ENCODE measurements around the gene NOL7. TPM values are rescaled to one million over a fixed set of nuclear protein-coding genes. Genes with fewer than 3 reads are reported as not detected.

The NOL7 gene
- total and polyA plus RNA-seq, 9 of the 15 experiments (the other 6 are each of a cell fraction or from before 2014, with no cell fraction given): 19.4 to 235 (median 157) TPM

- no peak for TF ChIP-seq FOXK1 (CRISPR knock-in tag; IDR thresholded peaks at IDR 0.05; ENCODE audit: borderline replicate concordance)
- TF ChIP-seq CC2D1A (IDR thresholded peaks at IDR 0.05): no peak
- TF ChIP-seq TCF7L2 (IDR thresholded peaks at IDR 0.05; ENCODE audit: low read depth, low read length): no peak
- TF ChIP-seq SNAPC5 (CRISPR knock-in tag; IDR thresholded peaks at IDR 0.05): no peak
- TF ChIP-seq SIRT6 (IDR thresholded peaks at IDR 0.05; ENCODE audit: low read depth, low read length): no peak
- no peak for TF ChIP-seq NUFIP1 (IDR thresholded peaks at IDR 0.05; ENCODE audit: partially characterized antibody)
- no peak for TF ChIP-seq CHAMP1 (IDR thresholded peaks at IDR 0.05)
Measured at GRCh38 chr6:13649393-13649792, 34.3 kb downstream of the NOL7 start (continued).

- DNase-seq (ENCODE audit: extremely low read depth in 1 of 4, low spot score in 3 of 4) (peak in 1 of 4 experiments; percentile 43), ATAC-seq (peak; percentile 68), FAIRE-seq (no peak)
- H2AFZ ChIP-seq (ENCODE audit: low read depth, low read length): no peak overlapping the region
- intact Hi-C loops (cut with micrococcal nuclease) (no loop called here), in situ Hi-C loops (cut with MboI) (no loop called here)
- no peaks in the 10 kb centered on the region for H3K9me3 ChIP-seq (replicated peaks; ENCODE audit: control insufficient read depth, insufficient read depth, low read depth, low read length)
- H3K79me2 ChIP-seq (ENCODE audit: control insufficient read depth, insufficient read depth, low read length): peaks cover 57% of the 10 kb centered on the region
- H3K4me1 ChIP-seq (replicated peaks in 1 of 2; ENCODE audit: control insufficient read depth in 2 of 2, insufficient read depth in 2 of 2, low read length in 2 of 2): peaks cover 0 to 5% of the 10 kb centered on the region in 2 experiments; a peak in 1 of 5 replicates
- 58% methylated on average over 2 of the region's 2 CpGs for WGBS (ENCODE audit: insufficient coverage, low coverage, missing lambda C conversion rate)
- H3K27ac ChIP-seq (ENCODE audit: extremely low read depth, low read depth, low read length): peak overlapping the region; percentile 8; the same call in 1 of the 3 replicates
- no peaks in the 10 kb centered on the region for H3K9me1 ChIP-seq (ENCODE audit: control insufficient read depth, insufficient read depth, low read length)
- no peaks in the 10 kb centered on the region for H3K27me3 ChIP-seq (ENCODE audit: control insufficient read depth in 2 of 2, insufficient read depth in 2 of 2, low read length in 2 of 2)
- CTCF ChIA-PET (ENCODE audit: low intra/inter-chr PET ratio): no interaction called here
- POLR2A ChIA-PET: interaction anchor here (0.9 to 1.7 kb wide), 4 partner anchors 8 to 38 kb away, joined by 3 to 4 read pairs (median 4); partner anchors contain the start of gene NOL7
- no peak overlapping the region for H3K9ac ChIP-seq (ENCODE audit: insufficient read depth in 1 of 2, low read depth in 2 of 2, low read length in 2 of 2)
- peaks cover 58% of the 10 kb centered on the region for H3K36me3 ChIP-seq (ENCODE audit: control insufficient read depth, insufficient read depth, low read length)
- no peaks in the 10 kb centered on the region for H4K20me1 ChIP-seq (replicated peaks; ENCODE audit: control insufficient read depth, insufficient read depth, low read length)
- H3K4me3 ChIP-seq: no peak overlapping the region
- no TSS peak for BruUV-seq (replicated peaks)
- no peak overlapping the region for H3K4me2 ChIP-seq (ENCODE audit: insufficient read depth, low read length)
- no peak for TF ChIP-seq E4F1 (CRISPR knock-in tag; IDR thresholded peaks at IDR 0.05; ENCODE audit: borderline replicate concordance)
- no peak for TF ChIP-seq KDM4B (IDR thresholded peaks at IDR 0.05; ENCODE audit: borderline replicate concordance in 2 of 2, low read depth in 1 of 2)
- TF ChIP-seq TAF9B (IDR thresholded peaks at IDR 0.05; ENCODE audit: partially characterized antibody): no peak
- TF ChIP-seq MAZ (CRISPR knock-in tag; conservative IDR thresholded peaks at IDR 0.05 in 1 of 2, IDR thresholded peaks at IDR 0.05 in 1 of 2): 0 out of 4 replicates have a peak, but pooled peaks of 1 of the 2 experiments have one; percentile 14
- no peak for TF ChIP-seq ZNF707 (CRISPR knock-in tag; conservative IDR thresholded peaks at IDR 0.05)
- TF ChIP-seq SMAD3 (CRISPR knock-in tag; conservative IDR thresholded peaks at IDR 0.05): no peak
- TF ChIP-seq ATF4 (CRISPR knock-in tag; IDR thresholded peaks at IDR 0.05): no peak
- TF ChIP-seq ETV6 (IDR thresholded peaks at IDR 0.05; ENCODE audit: borderline replicate concordance in 1 of 2, low read depth in 2 of 2, low read length in 1 of 2): no peak
- no peak for TF ChIP-seq ETV6 (CRISPR knock-in tag; IDR thresholded peaks at IDR 0.05; ENCODE audit: borderline replicate concordance)
Measured at GRCh38 chr6:13653296-13653695, 38.2 kb downstream of the NOL7 start.
